K562 (cell line): ENCODE results near the gene RUNDC1. TPM values are rescaled to one million over a fixed set of nuclear protein-coding genes. Genes with fewer than 3 reads are reported as not detected.

Experiments
- BRF1 ChIP-seq: IDR thresholded peaks from 3 replicates; pipeline ENCODE4 v1.6.1; 2011; ENCODE audit warnings: borderline replicate concordance, mild to moderate bottlenecking; ENCODE audit not compliant: insufficient read length; ENCODE audit errors: extremely low read depth
- ELF4 ChIP-seq: fragments of 450-650 bp; formaldehyde crosslinking; IDR thresholded peaks from 2 replicates; pipeline ENCODE4 v1.4.0; 2022; ENCODE audit warnings: missing genetic modification characterization
- SP1 ChIP-seq: sonication (generic); formaldehyde crosslinking; IDR thresholded peaks from 2 replicates; pipeline ENCODE4 v1.8.1; 2022; ENCODE audit warnings: mild to moderate bottlenecking, missing genetic modification reagents
- ZBTB5 ChIP-seq: fragments of 450-650 bp; IDR thresholded peaks from 2 replicates; pipeline ENCODE4 v1.6.1; 2017; ENCODE audit warnings: antibody characterized with exemption
- ZFP30 ChIP-seq: fragments of 250-450 bp; sonication (Bioruptor Pico); IDR thresholded peaks from 2 replicates; pipeline ENCODE4 v1.8.0; 2022; ENCODE audit warnings: moderate library complexity, mild to moderate bottlenecking, inconsistent platforms, borderline replicate concordance
- ZNF639 ChIP-seq, 2 experiments: fragments of 200-800 bp in 1 of 2; sonication (Bioruptor generic) in 1 of 2; sonication (generic) in 1 of 2; formaldehyde crosslinking in 1 of 2; IDR thresholded peaks in 1 of 2; conservative IDR thresholded peaks in 1 of 2; 2 replicates each; pipeline versions ENCODE4 v1.5.0 to v1.6.1; 2016 to 2020; ENCODE audit warnings: missing compliant biosample characterization in 1 of 2, missing genetic modification characterization in 1 of 2, missing genetic modification reagents in 1 of 2
- ZNF707 ChIP-seq: fragments of 250-450 bp; sonication (Bioruptor Pico); conservative IDR thresholded peaks from 2 replicates; pipeline ENCODE4 v1.8.0; 2022; ENCODE audit warnings: inconsistent platforms, mild to moderate bottlenecking, moderate library complexity
- ZNF830 ChIP-seq: fragments of 250-450 bp; sonication (Bioruptor Pico); IDR thresholded peaks from 2 replicates; pipeline ENCODE4 v1.5.0; 2021; ENCODE audit warnings: mild to moderate bottlenecking
- polyA plus RNA-seq, 8 experiments: library from polyadenylated mRNA; depleted of rRNA in 4 of 8; stranded (reverse) in 5 of 8; unstranded in 3 of 8; fragments of >200 nt; fragmentation: Nextera tagmentation in 2 of 8; fragmentation: Illumina TruSeq in 1 of 8; extraction: Ambion mirVana in 2 of 8; extraction: Trizol in 1 of 8; gene quantifications; 2 replicates each; pipeline versions ENCODE4 v1.2.1 to v1.2.3, GENCODE V29; 2011 to 2014; ENCODE audit warnings: inconsistent platforms in 1 of 8, missing spikeins in 1 of 8
- total RNA-seq, 7 experiments: library from RNA; depleted of rRNA in 6 of 7; stranded (reverse); fragments of >200 nt in 6 of 7; fragmentation: Illumina TruSeq in 2 of 7; extraction: Trizol in 2 of 7; gene quantifications; 2 replicates each; pipeline versions ENCODE4 v1.2.1 to v1.2.3, GENCODE V29; 2011 to 2021; ENCODE audit warnings: low replicate concordance in 1 of 7

Gene RUNDC1
- total and polyA plus RNA-seq, 9 of the 15 experiments (the other 6 are each of a cell fraction or from before 2014, with no cell fraction given), result 3.4 to 12.6 (median 9.4) TPM

GRCh38 chr17:43014649-43015542 lies 34.5 kb downstream of the RUNDC1 start (continued):
- TF ChIP-seq BRF1 (no peak), ZNF830 (no peak), ZNF707 (no peak), ZBTB5 (no peak), ZFP30 (CRISPR knock-in tag) (no peak), ELF4 (no peak), ZNF639 (CRISPR knock-in tag; conservative IDR thresholded peaks at IDR 0.05 in 1 of 2, IDR thresholded peaks at IDR 0.05 in 1 of 2) (no peak), SP1 (CRISPR knock-in tag) (no peak)
